AG04450 (cell line): ENCODE results near the gene ENTPD6. TPM values are rescaled to one million over a fixed set of nuclear protein-coding genes. Genes with fewer than 3 reads are reported as not detected.

Experiments used
- CTCF ChIA-PET: fragments of 300-600, 350-600 bp; formaldehyde crosslinking; extraction: SDS; loops from one replicate; lab custom pipeline; 2022; ENCODE audit warnings: antibody characterized with exemption, inconsistent platforms; lab: Charles Lee
- POLR2A ChIA-PET: fragments of 350-600 bp; formaldehyde crosslinking; extraction: SDS; loops from one replicate; lab custom pipeline; 2021; ENCODE audit warnings: antibody characterized with exemption, inconsistent platforms; lab: Yijun Ruan, JAX
- DNase-seq: peaks from one replicate; pipeline ENCODE4 v3.0.0-alpha.2; 2011; ENCODE audit warnings: low read depth, low spot score
- H3K27ac ChIP-seq: one replicate; pipeline ENCODE4 v1.5.1; 2012; ENCODE audit warnings: low read depth, low read length, control low read depth
- H3K27me3 ChIP-seq: one replicate; pipeline ENCODE4 v1.6.0; 2012; ENCODE audit warnings: low read length; ENCODE audit not compliant: control insufficient read depth, insufficient read depth
- H3K4me3 ChIP-seq: 2 replicates; pipeline ENCODE4 v1.5.1; 2011; ENCODE audit warnings: mild to moderate bottlenecking, low read depth, low read length, control low read depth
- H3K9me3 ChIP-seq: 2 replicates; pipeline ENCODE4 v1.5.1; 2012; ENCODE audit warnings: low read length; ENCODE audit not compliant: control insufficient read depth, insufficient read depth
- CTCF ChIP-seq: IDR thresholded peaks from 2 replicates; pipeline ENCODE4 v1.5.1; 2011; ENCODE audit warnings: low read depth, low read length, control low read depth, inconsistent platforms
- polyA plus RNA-seq: library from polyadenylated mRNA; depleted of rRNA; stranded (reverse); fragments of >200 nt; gene quantifications from 2 replicates; pipeline ENCODE4 v1.2.3, GENCODE V29; 2011

Gene ENTPD6
- polyA plus RNA-seq, 1 experiment, result 39.9 TPM

GRCh38 chr20:25247000-25247517 is 51.5 kb downstream of the ENTPD6 start:
- TF ChIP-seq CTCF, result peak; percentile 60
- no peak overlapping the region for H3K27ac ChIP-seq
- POLR2A ChIA-PET, result interaction anchor here (0.9 to 1.5 kb wide), 5 partner anchors 10 to 376 kb away, joined by 3 to 5 read pairs (median 3); no protein-coding TSS in a partner anchor

GRCh38 chr20:25247518-25247955 is 52.0 kb downstream of the ENTPD6 start:
- H3K27ac ChIP-seq, result no peak overlapping the region
- POLR2A ChIA-PET, result interaction anchor here (0.6 to 1.5 kb wide), 7 partner anchors 11 to 375 kb away, joined by 3 to 5 read pairs (median 3); no protein-coding TSS in a partner anchor
- H3K27me3 ChIP-seq, result no peaks in the 10 kb centered on the region
- H3K4me3 ChIP-seq, result peak overlapping the region; percentile 89
- no peak for DNase-seq
- TF ChIP-seq CTCF, result no peak
- no peaks in the 10 kb centered on the region for H3K9me3 ChIP-seq
- CTCF ChIA-PET, result interaction anchor here (0.6 to 3.3 kb wide), 17 partner anchors 8 to 254 kb away, joined by 3 to 17 read pairs (median 3); no protein-coding TSS in a partner anchor

More at GRCh38 chr20:25247000-25247517, 51.5 kb downstream of the ENTPD6 start:
- H3K27me3 ChIP-seq, result no peaks in the 10 kb centered on the region
- peak overlapping the region; percentile 89 for H3K4me3 ChIP-seq
- DNase-seq, result no peak
- H3K9me3 ChIP-seq, result no peaks in the 10 kb centered on the region
- CTCF ChIA-PET, result interaction anchor here (0.6 to 3.3 kb wide), 17 partner anchors 8 to 253 kb away, joined by 3 to 17 read pairs (median 3); no protein-coding TSS in a partner anchor

- Histone ChIP-seq H3K27me3 (no peaks in the 10 kb centered on the region), H3K27ac (peak within 1 kb of the TSS; percentile 87), H3K9me3 (no peaks in the 10 kb centered on the region), H3K4me3 (peak within 1 kb of the TSS; percentile 89)
- peak; percentile 56 for DNase-seq
- no peak for TF ChIP-seq CTCF
- CTCF ChIA-PET, result interaction anchor here (0.9 to 3.3 kb wide), 14 partner anchors 9 to 254 kb away, joined by 3 to 17 read pairs (median 3); no protein-coding TSS in a partner anchor
- POLR2A ChIA-PET, result interaction anchor here (0.6 to 1.5 kb wide), 10 partner anchors 12 to 375 kb away, joined by 3 to 5 read pairs (median 4); partner anchors contain the start of genes ENTPD6 and GINS1
These were observed 52.7 kb downstream of the ENTPD6 start, which contains the start of gene PYGB for GRCh38 chr20:25247956-25248785. TSS of gene PYGB (plus strand) at chr20:25248085. CDS start at chr20:25248179, 94 bp downstream.

- Histone ChIP-seq H3K9me3 (no peaks in the 10 kb centered on the region), H3K27ac (no peak overlapping the region), H3K4me3 (peak overlapping the region; percentile 89), H3K27me3 (no peaks in the 10 kb centered on the region)
- no peak for DNase-seq
- ChIA-PET CTCF (interaction anchor here (2.7 to 3.3 kb wide), 2 partner anchors 150 to 255 kb away, joined by 11 to 17 read pairs; no protein-coding TSS in a partner anchor), POLR2A (interaction anchor here (1.1 kb wide), 2 partner anchors 54 to 63 kb away, joined by 3 to 4 read pairs; partner anchors contain the start of gene ENTPD6)
- no peak for TF ChIP-seq CTCF
These were observed 53.3 kb downstream of the ENTPD6 start for GRCh38 chr20:25248786-25249172.
